Hepatic stellate cell (primary cell): ENCODE results near the gene SIGLEC11.
A peak's percentile ranks its signal among the peaks of the same experiment; 100 is the strongest.
"Not testable (repeated sequence)": the region's sequence is repeated elsewhere in the genome, so short reads cannot be mapped to it uniquely, and the experiment has no call there.

ENCODE experiments used
- DNase-seq: peaks from one replicate; pipeline ENCODE4 v3.0.0; 2011; ENCODE audit warnings: low spot score

The SIGLEC11 gene

GRCh38 chr19:49960980-49961379 is at the start of gene SIGLEC11:
Gene SIGLEC11 (minus strand): TSS chr19:49961172. CDS start chr19:49961081, 91 bp downstream.
- not testable (repeated sequence) for DNase-seq

GRCh38 chr19:50008532-50008931 is 47.6 kb upstream of the SIGLEC11 start:
- no peak for DNase-seq

DNA sequence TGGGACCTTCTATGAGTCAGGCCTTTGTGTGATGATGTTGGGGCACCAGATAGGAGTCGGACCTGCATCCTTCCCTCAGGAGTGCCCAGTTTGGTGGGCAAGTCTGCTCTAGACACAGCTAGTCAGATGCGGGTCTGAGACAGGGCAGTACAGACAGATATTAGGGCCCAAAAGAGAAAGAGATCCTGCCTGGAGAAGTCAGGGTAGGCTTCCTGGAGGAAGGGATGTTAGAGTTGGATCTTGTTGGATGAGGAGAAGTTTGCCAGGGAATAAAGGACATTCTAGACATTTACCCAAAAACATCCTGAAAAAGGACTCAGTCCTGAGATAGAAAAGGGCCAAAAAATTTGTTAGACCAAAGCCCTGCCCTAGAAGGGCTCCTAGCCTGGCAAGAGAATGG is 47.0 kb upstream of the SIGLEC11 start:
- no peak for DNase-seq

- no peak for DNase-seq
Measured at GRCh38 chr19:50007170-50007569, 46.2 kb upstream of the SIGLEC11 start.

DNA sequence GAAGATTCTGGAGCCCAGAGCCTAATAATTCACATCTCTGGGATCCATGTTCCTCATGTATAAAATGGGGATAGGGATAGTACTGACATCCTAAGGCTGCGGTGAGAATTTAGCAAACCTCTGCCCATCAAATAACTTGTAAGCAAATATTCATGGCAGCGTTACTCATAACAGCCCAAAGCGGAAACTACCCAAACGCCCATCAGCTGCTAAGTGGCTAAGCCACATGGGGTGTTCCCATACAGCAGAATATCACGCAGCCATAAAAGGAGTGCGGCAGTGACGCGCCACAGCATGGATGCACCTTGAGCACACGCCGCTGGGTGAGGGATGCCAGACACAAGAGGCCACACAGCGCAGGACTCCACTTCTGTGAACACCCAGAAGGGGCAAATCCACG is 44.5 kb upstream of the SIGLEC11 start:
- no peak for DNase-seq

DNA sequence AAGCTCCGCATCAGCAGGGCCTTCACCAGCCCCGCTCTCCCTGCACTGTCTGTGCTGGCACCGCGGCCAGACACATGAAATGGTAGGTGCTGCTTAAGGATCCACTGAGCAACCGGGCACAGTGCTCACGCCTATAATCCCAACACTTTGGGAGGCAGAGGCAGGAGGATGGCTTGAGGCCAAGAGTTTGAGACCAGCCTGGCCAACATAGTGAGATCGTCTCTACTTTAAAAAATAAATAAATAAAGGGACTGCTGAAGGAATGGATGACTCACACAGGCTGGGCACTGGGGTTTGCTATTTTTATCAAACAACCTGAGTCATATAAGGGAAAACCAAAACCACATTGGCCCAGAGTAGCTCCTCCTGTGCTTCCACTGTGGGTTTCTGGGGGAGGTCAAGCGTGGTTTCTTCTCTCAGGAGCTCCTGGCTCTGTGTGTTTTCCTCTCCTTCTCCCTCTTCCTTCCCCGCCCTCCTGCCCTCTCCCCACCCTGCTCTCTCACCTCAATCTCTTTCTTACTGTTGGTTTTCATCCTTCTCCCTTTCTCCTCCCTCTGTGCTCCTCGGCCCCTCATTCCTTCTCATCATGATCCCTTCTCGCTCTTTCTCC is 42.9 kb upstream of the SIGLEC11 start:
- peak; percentile 98 for DNase-seq

- DNase-seq: no peak
Measured at GRCh38 chr19:50003254-50003788, 42.3 kb upstream of the SIGLEC11 start.

DNA sequence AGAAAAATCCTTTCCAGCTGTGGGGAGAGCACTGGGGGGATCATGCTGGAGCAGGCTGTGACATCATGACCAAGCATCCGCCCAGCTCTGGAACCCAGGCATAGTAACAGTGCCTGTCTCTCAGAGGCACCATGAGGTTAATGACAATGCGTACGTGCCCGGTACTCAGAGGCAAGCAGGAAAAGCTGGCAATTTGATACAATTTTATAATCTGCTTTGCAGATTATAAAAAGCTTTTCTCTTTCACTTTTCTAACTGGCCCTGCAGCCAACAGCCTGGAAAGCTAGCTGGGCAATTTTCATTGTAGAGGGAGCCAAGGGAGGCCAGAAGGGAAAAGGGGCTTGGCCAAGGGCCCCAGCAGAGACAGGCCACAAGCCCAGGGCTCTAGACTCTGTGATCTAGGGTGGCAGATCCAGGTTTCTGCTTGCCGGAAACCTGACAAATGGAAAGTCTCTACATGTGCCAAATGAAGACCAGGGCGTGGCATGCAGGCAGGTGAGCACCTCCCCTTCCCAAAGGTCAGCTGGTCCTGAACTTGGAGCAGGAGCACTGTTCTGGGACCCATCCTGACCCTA is 41.5 kb upstream of the SIGLEC11 start:
- no peak for DNase-seq

- DNase-seq: no peak
Measured at GRCh38 chr19:50001775-50002174, 40.8 kb upstream of the SIGLEC11 start.

GRCh38 chr19:50000841-50001557 is 40.0 kb upstream of the SIGLEC11 start:
- DNase-seq: no peak

GRCh38 chr19:50000038-50000840 is 39.3 kb upstream of the SIGLEC11 start:
- DNase-seq: no peak

DNA sequence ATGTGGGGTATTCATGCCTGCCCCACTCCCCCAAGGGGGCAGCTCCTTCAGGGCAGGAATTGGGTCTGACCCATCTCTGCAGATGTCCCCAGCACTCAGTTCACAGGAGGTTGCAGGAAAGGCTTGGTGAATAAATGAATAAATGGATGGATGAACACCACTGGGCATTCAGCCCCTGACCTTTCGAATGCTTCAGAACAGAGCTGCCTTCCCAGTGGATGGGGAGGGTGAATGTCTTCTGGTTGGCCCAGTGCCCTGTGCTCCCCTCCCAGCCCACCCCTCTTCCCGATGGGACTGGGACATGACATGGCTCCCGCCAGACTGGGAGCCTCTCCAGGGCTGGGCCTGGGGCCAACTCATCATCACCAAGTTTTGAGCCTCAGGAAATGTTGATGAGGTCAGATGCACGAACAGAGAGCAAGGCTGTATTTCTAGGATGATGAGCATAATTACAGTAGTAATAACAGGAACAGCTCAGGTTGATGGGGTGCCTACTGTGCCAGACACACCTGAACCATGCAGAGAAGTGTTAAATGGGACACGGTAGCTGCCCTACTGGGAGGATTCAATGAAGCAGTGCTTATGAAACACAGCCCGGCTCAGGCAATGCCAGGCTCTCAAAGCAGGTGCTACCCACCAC is 38.5 kb upstream of the SIGLEC11 start:
- no peak for DNase-seq

DNA sequence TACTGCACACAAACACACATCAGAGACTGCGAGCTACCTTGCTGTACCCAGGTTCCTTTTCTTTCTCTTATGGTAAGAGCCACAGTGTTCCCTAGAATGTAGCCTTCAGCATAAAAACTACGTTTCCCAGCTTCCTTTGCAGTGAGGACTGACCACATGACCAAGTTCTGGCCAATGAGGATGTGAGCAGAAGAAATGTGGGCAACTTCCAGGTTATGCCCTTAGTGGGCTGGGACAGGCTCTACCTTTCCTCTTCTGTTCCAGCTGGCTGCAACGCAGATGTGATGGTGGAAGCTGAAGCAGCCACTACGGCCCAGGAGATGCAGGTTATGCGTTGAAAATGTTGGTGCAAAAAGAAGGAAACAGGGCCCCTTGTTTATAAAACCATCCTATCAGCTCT is 36.7 kb upstream of the SIGLEC11 start:
- DNase-seq: peak; percentile 60

DNA sequence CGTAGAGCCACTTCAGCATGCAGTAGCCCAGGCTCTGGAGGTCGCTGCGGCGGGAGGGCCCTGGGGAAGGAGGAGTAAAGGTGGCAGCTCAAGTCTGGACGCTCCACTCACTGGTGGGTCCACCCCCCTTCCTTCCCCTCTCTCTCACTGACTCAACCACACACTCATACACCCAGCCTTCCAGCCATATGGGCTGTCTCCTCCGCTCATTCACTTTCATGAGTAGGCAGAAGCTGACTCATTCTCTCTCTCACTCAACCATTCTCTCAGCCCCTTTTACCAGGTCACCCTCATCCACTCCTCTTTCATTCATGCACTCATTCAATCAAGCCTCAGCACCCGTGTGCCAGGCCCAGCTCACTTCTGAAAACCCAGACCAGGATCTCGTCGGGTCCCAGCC is 27.5 kb upstream of the SIGLEC11 start:
- DNase-seq: no peak

DNA sequence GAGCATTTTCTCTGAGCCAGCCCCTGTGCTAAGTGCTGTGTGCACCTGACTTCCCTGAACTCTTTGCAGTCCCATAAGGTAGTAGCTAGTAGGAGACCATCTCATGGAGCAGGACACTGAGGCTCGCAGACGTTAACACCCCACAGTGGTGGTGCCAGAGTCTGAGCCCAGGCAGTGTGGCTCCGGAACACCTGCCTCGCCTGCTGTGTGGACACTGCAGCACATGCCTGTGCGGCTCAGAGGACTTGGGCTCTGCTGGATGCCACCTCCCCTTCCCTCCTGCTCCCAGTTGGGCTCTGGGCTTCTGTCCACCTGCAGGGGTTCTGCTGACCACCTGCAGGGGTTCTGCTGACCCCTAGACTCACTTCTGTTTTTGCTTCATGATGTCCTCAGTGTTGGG is 27.0 kb upstream of the SIGLEC11 start:
- no peak for DNase-seq

- peak; percentile 80 for DNase-seq
Measured at GRCh38 chr19:49987159-49987698, 26.3 kb upstream of the SIGLEC11 start.

GRCh38 chr19:49986354-49986753 is 25.4 kb upstream of the SIGLEC11 start:
- no peak for DNase-seq

- DNase-seq: no peak
Measured at GRCh38 chr19:49985871-49986270, 24.9 kb upstream of the SIGLEC11 start.

DNA sequence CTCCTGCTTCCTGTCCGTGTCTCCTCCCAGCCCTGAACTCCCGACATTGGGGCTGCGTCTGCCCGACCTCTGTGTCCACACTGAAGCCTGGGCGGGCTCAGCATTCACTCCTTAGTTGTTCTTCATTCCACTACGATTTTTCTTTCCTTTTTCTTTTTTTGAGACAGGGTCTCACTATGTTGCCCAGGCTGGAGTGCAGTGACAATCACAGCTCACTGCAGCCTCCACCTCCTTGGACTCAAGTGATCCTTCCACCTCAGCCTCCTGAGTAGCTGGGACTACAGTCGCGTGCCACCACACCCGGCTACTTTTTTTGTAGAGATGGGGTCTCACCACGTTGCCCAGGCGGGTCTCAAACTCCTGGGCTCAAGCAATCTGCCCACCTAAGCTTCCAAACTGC is 23.5 kb upstream of the SIGLEC11 start:
- DNase-seq: no peak

GRCh38 chr19:49983645-49984229 is 22.8 kb upstream of the SIGLEC11 start:
- peak; percentile 55 for DNase-seq
